ENCODE results near the gene MTCL1. TPM values are rescaled to one million over a fixed set of nuclear protein-coding genes. Genes with fewer than 3 reads are reported as not detected.

The MTCL1 gene
- total RNA-seq, 3 donors from 2014 or later (not counting 1 experiment from before 2014, with no cell fraction given): 0.38 to 1.5 (median 0.43) TPM

DNA sequence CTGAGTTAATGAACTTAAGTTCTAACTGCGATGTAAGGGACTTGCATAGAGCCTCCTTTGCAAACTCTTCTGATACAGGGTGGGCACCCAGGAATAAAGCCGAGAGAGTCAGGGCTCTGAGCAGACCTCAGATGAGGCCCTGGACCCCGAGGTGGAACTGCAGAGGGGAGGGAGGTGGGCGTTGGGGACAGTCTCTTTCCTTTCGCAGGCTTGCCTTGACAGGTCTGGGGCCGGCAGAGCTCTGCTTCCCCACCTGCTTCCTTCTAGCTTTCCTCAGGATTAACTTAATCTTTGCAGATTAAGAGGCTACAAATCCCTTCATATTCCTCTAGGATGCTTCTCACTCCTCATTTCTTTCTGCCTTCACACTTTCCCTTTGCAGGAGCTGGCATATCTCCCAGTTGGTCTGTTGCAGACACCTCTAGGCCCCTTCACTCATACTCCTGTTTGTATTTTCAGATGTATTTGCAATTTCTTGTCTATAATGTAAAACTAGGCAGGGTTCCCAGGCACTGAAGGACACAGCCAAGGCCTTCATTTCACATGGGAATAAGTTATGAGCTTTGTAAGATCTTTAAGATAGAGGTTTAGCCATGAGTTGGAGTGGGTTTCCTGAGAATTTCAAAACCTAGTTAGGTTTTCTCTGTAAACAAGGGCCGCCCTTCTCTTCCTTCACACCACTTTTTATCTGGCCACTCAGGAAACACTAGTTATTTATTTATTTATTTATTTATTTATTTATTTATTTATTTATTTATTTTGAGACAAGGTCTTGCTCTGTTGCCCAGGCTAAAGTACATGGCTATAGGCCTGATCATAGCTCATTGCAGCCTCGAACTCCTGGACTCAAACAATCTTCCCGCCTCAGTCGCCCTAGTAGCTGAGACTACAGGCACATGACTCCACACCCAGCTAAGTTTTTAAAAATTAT lies 70.9 kb downstream of the MTCL1 start:
- H3K4me3 Mint-ChIP-seq: no peak overlapping the region
- H3K27ac ChIP-seq (ENCODE audit: low read length): no peak overlapping the region
- no peaks in the 10 kb centered on the region for H3K9me3 ChIP-seq (ENCODE audit: control insufficient read depth, insufficient read depth, low read length)
- H3K27ac Mint-ChIP-seq: no peak overlapping the region
- 86% methylated on average over 9 of the region's 10 CpGs for WGBS (ENCODE audit: insufficient coverage)
- H3K36me3 ChIP-seq (ENCODE audit: control insufficient read depth, insufficient read depth, low read length): no peaks in the 10 kb centered on the region
- intact Hi-C loops (cut with micrococcal nuclease): no loop called here
- no peak overlapping the region for H3K4me3 ChIP-seq (ENCODE audit: low read length)
- ATAC-seq: no peak
- peaks cover 0 to 5% of the 10 kb centered on the region in 2 donors for H3K27me3 Mint-ChIP-seq (ENCODE audit: low read depth in 2 of 2)
- H3K36me3 Mint-ChIP-seq: no peaks in the 10 kb centered on the region
- no peaks in the 10 kb centered on the region for H3K9me3 Mint-ChIP-seq
- H3K4me1 ChIP-seq (ENCODE audit: control insufficient read depth, insufficient read depth, low read length): no peaks in the 10 kb centered on the region
- DNase-seq: no peak
- TF ChIP-seq, protein P1, sequence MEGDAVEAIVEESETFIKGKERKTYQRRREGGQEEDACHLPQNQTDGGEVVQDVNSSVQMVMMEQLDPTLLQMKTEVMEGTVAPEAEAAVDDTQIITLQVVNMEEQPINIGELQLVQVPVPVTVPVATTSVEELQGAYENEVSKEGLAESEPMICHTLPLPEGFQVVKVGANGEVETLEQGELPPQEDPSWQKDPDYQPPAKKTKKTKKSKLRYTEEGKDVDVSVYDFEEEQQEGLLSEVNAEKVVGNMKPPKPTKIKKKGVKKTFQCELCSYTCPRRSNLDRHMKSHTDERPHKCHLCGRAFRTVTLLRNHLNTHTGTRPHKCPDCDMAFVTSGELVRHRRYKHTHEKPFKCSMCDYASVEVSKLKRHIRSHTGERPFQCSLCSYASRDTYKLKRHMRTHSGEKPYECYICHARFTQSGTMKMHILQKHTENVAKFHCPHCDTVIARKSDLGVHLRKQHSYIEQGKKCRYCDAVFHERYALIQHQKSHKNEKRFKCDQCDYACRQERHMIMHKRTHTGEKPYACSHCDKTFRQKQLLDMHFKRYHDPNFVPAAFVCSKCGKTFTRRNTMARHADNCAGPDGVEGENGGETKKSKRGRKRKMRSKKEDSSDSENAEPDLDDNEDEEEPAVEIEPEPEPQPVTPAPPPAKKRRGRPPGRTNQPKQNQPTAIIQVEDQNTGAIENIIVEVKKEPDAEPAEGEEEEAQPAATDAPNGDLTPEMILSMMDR (IDR thresholded peaks at IDR 0.05): no peak
- H3K4me1 Mint-ChIP-seq: no peaks in the 10 kb centered on the region
- no peaks in the 10 kb centered on the region for H3K27me3 ChIP-seq (ENCODE audit: control insufficient read depth, insufficient read depth, low read length)

DNA sequence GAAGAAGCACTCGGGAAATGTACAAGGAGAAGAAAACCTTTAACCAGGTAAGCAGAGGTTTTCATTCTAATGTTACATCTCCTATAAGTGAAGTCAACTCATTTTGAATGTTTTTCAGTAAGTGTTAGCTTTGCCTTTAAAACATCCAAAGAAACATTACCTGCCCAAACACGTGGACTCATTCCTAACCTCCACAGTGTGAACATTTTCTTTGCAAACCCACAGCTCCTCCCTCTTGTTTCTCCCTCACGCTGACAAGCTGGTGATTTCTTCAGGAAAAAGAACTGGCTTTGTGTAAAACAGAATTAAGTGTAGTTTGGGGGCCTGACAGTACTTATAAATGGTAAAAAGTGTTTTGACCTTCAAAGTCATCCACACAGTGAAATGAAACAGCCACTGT lies 72.5 kb downstream of the MTCL1 start:
- H3K9me3 Mint-ChIP-seq: no peaks in the 10 kb centered on the region
- DNase-seq (no peak), ATAC-seq (no peak)
- TF ChIP-seq, protein P1 (IDR thresholded peaks at IDR 0.05): no peak
- no peak overlapping the region for H3K27ac Mint-ChIP-seq
- H3K36me3 ChIP-seq (ENCODE audit: control insufficient read depth, insufficient read depth, low read length): no peaks in the 10 kb centered on the region
- H3K27ac ChIP-seq (ENCODE audit: low read length): no peak overlapping the region
- no peak overlapping the region for H3K4me3 Mint-ChIP-seq
- no peak overlapping the region for H3K4me3 ChIP-seq (ENCODE audit: low read length)
- 66% methylated on average over 2 of the region's 3 CpGs for WGBS (ENCODE audit: insufficient coverage)
- H3K9me3 ChIP-seq (ENCODE audit: control insufficient read depth, insufficient read depth, low read length): no peaks in the 10 kb centered on the region
- no peaks in the 10 kb centered on the region for H3K4me1 Mint-ChIP-seq
- no peaks in the 10 kb centered on the region for H3K4me1 ChIP-seq (ENCODE audit: control insufficient read depth, insufficient read depth, low read length)
- no peaks in the 10 kb centered on the region for H3K36me3 Mint-ChIP-seq
- H3K27me3 ChIP-seq (ENCODE audit: control insufficient read depth, insufficient read depth, low read length): no peaks in the 10 kb centered on the region
- intact Hi-C loops (cut with micrococcal nuclease): no loop called here
- H3K27me3 Mint-ChIP-seq (ENCODE audit: low read depth in 2 of 2): peaks cover 0 to 5% of the 10 kb centered on the region in 2 donors

DNA sequence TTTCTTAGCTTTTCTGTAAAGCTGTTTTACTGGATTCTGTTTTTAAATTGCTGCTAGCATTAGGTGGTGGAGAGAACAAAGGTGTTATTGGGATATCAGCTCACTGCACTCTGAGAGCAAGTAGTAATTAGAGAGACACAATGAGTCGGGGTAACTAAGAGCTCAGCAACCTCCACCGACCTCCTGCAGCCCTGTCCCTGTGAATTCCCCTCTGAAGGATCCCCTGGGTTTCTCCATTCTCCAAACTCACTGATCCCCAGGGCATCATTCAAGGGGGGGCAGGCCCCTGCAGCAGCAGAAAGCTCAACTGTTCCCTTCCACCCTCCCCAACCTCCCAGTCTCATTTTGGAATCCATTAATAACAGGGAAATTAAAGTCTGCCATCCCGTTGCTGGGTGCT lies 73.0 kb downstream of the MTCL1 start:
- no peaks in the 10 kb centered on the region for H3K9me3 Mint-ChIP-seq
- intact Hi-C loops (cut with micrococcal nuclease): no loop called here
- WGBS (ENCODE audit: insufficient coverage): 83% methylated on average over 3 of the region's 3 CpGs
- H3K4me3 Mint-ChIP-seq: no peak overlapping the region
- H3K27ac Mint-ChIP-seq: no peak overlapping the region
- no peaks in the 10 kb centered on the region for H3K27me3 ChIP-seq (ENCODE audit: control insufficient read depth, insufficient read depth, low read length)
- no peaks in the 10 kb centered on the region for H3K36me3 Mint-ChIP-seq
- ATAC-seq (no peak), DNase-seq (no peak)
- no peaks in the 10 kb centered on the region for H3K36me3 ChIP-seq (ENCODE audit: control insufficient read depth, insufficient read depth, low read length)
- no peak overlapping the region for H3K4me3 ChIP-seq (ENCODE audit: low read length)
- no peak overlapping the region for H3K27ac ChIP-seq (ENCODE audit: low read length)
- no peaks in the 10 kb centered on the region for H3K4me1 Mint-ChIP-seq
- TF ChIP-seq, protein P1 (IDR thresholded peaks at IDR 0.05): no peak
- no peaks in the 10 kb centered on the region for H3K9me3 ChIP-seq (ENCODE audit: control insufficient read depth, insufficient read depth, low read length)
- H3K4me1 ChIP-seq (ENCODE audit: control insufficient read depth, insufficient read depth, low read length): no peaks in the 10 kb centered on the region
- H3K27me3 Mint-ChIP-seq (ENCODE audit: low read depth in 2 of 2): peaks cover 0 to 5% of the 10 kb centered on the region in 2 donors

Data from natural killer cell (primary cell).